CD4-positive, alpha-beta memory T cell (primary cell): ENCODE measurements around the gene FOXN3. TPM values are rescaled to one million over a fixed set of nuclear protein-coding genes. Genes with fewer than 3 reads are reported as not detected.
"Not testable (repeated sequence)": the region's sequence is repeated elsewhere in the genome, so short reads cannot be mapped to it uniquely, and the experiment has no call there.

Experiments
- CTCF ChIA-PET: fragments of 350-600 bp; sonication (Branson Sonifier 250); formaldehyde crosslinking; loops from one replicate; lab custom pipeline; 2021; ENCODE audit warnings: inconsistent platforms; ENCODE audit not compliant: partially characterized antibody; lab: Charles Lee
- POLR2A ChIA-PET: fragments of 350-600 bp; sonication (Branson Sonifier 250); formaldehyde crosslinking; loops from one replicate; lab custom pipeline; 2021; ENCODE audit not compliant: partially characterized antibody; lab: Charles Lee
- DNase-seq, 5 donors: peaks; one replicate each; pipeline versions ENCODE4 v3.0.0 to v3.0.0-alpha.2; 2020 to 2022; ENCODE audit warnings: mixed read lengths in 1 of 5
- H3K27ac ChIP-seq: one replicate; pipeline ENCODE4 v1.7.0; 2013; ENCODE audit warnings: low read depth, low read length
- H3K27me3 ChIP-seq: 2 replicates; pipeline ENCODE4 v1.7.0; 2013; ENCODE audit warnings: mild to moderate bottlenecking, low read length, moderate library complexity; ENCODE audit not compliant: insufficient read depth
- H3K36me3 ChIP-seq: 2 replicates; pipeline ENCODE4 v1.7.0; 2013; ENCODE audit warnings: mild to moderate bottlenecking, low read length, moderate library complexity; ENCODE audit not compliant: insufficient read depth
- H3K4me1 ChIP-seq: 2 replicates; pipeline ENCODE4 v1.7.0; 2013; ENCODE audit warnings: mild to moderate bottlenecking, low read length, moderate library complexity; ENCODE audit not compliant: insufficient read depth
- H3K4me3 ChIP-seq, 2 donors: one replicate each; pipeline ENCODE4 v1.7.0; 2013; ENCODE audit warnings: low read length in 2 of 2, mild to moderate bottlenecking in 1 of 2
- H3K9me3 ChIP-seq, 2 donors: one replicate each; pipeline ENCODE4 v1.7.0; 2013; ENCODE audit warnings: low read length in 2 of 2, control low read depth in 1 of 2; ENCODE audit not compliant: control insufficient read depth in 1 of 2
- H3K27ac Mint-ChIP-seq, 7 donors: one replicate each; pipeline ENCODE4 v1.8.0; 2020 to 2021; ENCODE audit warnings: mixed read lengths in 7 of 7, mild to moderate bottlenecking in 6 of 7, inconsistent platforms in 3 of 7, moderate library complexity in 3 of 7
- H3K27me3 Mint-ChIP-seq, 2 donors: one replicate each; pipeline ENCODE4 v1.8.0; 2020 to 2021; ENCODE audit warnings: mixed read lengths in 2 of 2
- H3K36me3 Mint-ChIP-seq, 2 donors: one replicate each; pipeline ENCODE4 v1.8.0; 2020 to 2021; ENCODE audit warnings: mixed read lengths in 2 of 2, inconsistent platforms in 1 of 2, mild to moderate bottlenecking in 1 of 2
- H3K4me1 Mint-ChIP-seq, 4 donors: one replicate each; pipeline ENCODE4 v1.8.0; 2020 to 2021; ENCODE audit warnings: mixed read lengths in 4 of 4, mild to moderate bottlenecking in 1 of 4
- H3K4me3 Mint-ChIP-seq, 8 donors: one replicate each; pipeline ENCODE4 v1.8.0; 2020 to 2021; ENCODE audit warnings: mixed read lengths in 8 of 8, mild to moderate bottlenecking in 7 of 8, moderate library complexity in 6 of 8, inconsistent platforms in 3 of 8
- H3K9me3 Mint-ChIP-seq, 8 donors: one replicate each; pipeline ENCODE4 v1.8.0; 2020 to 2021; ENCODE audit warnings: mixed read lengths in 8 of 8, mild to moderate bottlenecking in 5 of 8, inconsistent platforms in 3 of 8, moderate library complexity in 1 of 8
- intact Hi-C: fragments of 100-400 bp; cut with micrococcal nuclease; formaldehyde crosslinking; loops from one replicate; pipeline ENCODE4 v1.15.1; 2023
- polyA plus RNA-seq, 2 donors: library from polyadenylated mRNA; unstranded; fragments of 300-500 nt; fragmentation: Illumina TruSeq; gene quantifications; one replicate each; pipeline ENCODE4 v1.2.3, GENCODE V29; 2021
- total RNA-seq, 2 experiments: library from RNA; stranded (reverse); gene quantifications; one replicate each; pipeline ENCODE4 v1.2.3, GENCODE V29; 2021

FOXN3 gene
- total and polyA plus RNA-seq, 4 experiments from 2014 or later, result 92.6 to 111 (median 106) TPM

- POLR2A ChIA-PET, result no interaction called here
- no peaks in the 10 kb centered on the region for H3K36me3 ChIP-seq
Observed at GRCh38 chr14:89252887-89253532, 164.0 kb downstream of the FOXN3 start.

DNA sequence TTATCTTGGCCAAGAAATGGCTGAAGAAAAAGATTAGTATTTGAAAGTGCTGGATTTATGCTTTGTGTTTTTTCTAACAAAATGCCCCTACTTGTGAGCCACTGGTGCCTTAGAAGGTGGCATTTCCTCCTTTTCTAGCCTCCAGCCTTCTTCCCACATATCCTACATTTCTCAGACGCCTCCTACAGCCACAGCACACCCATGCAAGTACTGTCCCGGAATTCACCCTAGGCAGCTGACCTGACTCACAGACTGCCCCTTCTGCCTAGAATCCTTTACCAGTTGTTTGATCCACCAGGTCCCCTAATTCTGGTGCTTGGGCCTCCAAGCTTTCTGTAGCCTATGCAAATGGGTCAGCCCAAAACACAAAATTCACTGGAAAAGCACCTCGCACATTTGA lies 166.0 kb downstream of the FOXN3 start:
- DNase-seq, result no peak
- Mint-ChIP-seq H3K27me3 (no peaks in the 10 kb centered on the region), H3K9me3 (peaks cover 0 to 2% (median 0%) of the 10 kb centered on the region in 8 donors), H3K27ac (no peak overlapping the region), H3K4me1 (peaks cover 33 to 52% (median 42%) of the 10 kb centered on the region in 4 donors), H3K36me3 (peaks cover 27 to 38% of the 10 kb centered on the region in 2 donors), H3K4me3 (no peak overlapping the region)
- Histone ChIP-seq H3K27ac (no peak overlapping the region), H3K4me3 (no peak overlapping the region), H3K9me3 (no peaks in the 10 kb centered on the region), H3K4me1 (no peaks in the 10 kb centered on the region), H3K36me3 (no peaks in the 10 kb centered on the region), H3K27me3 (no peaks in the 10 kb centered on the region)
- ChIA-PET CTCF (no interaction called here), POLR2A (no interaction called here)
- intact Hi-C loops, result no loop called here

More at GRCh38 chr14:89252887-89253532, 164.0 kb downstream of the FOXN3 start:
- intact Hi-C loops, result no loop called here
- CTCF ChIA-PET, result interaction anchor here (0.7 kb wide), 1 partner anchor 1754 kb away, joined by 3 read pairs; no protein-coding TSS in a partner anchor
- H3K9me3 Mint-ChIP-seq, result peaks cover 0 to 2% (median 0%) of the 10 kb centered on the region in 8 donors
- DNase-seq, result no peak
- Histone ChIP-seq H3K27ac (no peak overlapping the region), H3K9me3 (no peaks in the 10 kb centered on the region), H3K27me3 (no peaks in the 10 kb centered on the region), H3K4me3 (no peak overlapping the region), H3K4me1 (no peaks in the 10 kb centered on the region)
- H3K27me3 Mint-ChIP-seq, result no peaks in the 10 kb centered on the region
- H3K4me1 Mint-ChIP-seq, result peaks cover 32 to 44% (median 38%) of the 10 kb centered on the region in 4 donors
- H3K36me3 Mint-ChIP-seq, result peaks cover 28 to 47% of the 10 kb centered on the region in 2 donors
- no peak overlapping the region for H3K4me3 Mint-ChIP-seq
- H3K27ac Mint-ChIP-seq, result peak overlapping the region in 1 of 7 donors; percentile 26

GRCh38 chr14:89250655-89250975 lies 166.4 kb downstream of the FOXN3 start:
- H3K36me3 Mint-ChIP-seq, result peaks cover 27 to 36% of the 10 kb centered on the region in 2 donors
- H3K4me1 ChIP-seq, H3K27ac ChIP-seq, H3K4me3 ChIP-seq, H3K36me3 ChIP-seq, H3K27me3 ChIP-seq, H3K27ac Mint-ChIP-seq, H3K9me3 ChIP-seq, H3K9me3 Mint-ChIP-seq, H3K27me3 Mint-ChIP-seq, DNase-seq, H3K4me3 Mint-ChIP-seq, CTCF ChIA-PET, POLR2A ChIA-PET, intact Hi-C loops: not testable (repeated sequence)
- peaks cover 33 to 52% (median 41%) of the 10 kb centered on the region in 4 donors for H3K4me1 Mint-ChIP-seq

GRCh38 chr14:89249972-89250654 lies 166.9 kb downstream of the FOXN3 start:
- Histone ChIP-seq H3K9me3 (no peaks in the 10 kb centered on the region), H3K36me3 (no peaks in the 10 kb centered on the region), H3K27me3 (no peaks in the 10 kb centered on the region), H3K4me1 (no peaks in the 10 kb centered on the region), H3K27ac (no peak overlapping the region), H3K4me3 (no peak overlapping the region)
- ChIA-PET POLR2A (no interaction called here), CTCF (no interaction called here)
- H3K27ac Mint-ChIP-seq, result no peak overlapping the region
- H3K4me1 Mint-ChIP-seq, result peaks cover 33 to 52% (median 43%) of the 10 kb centered on the region in 4 donors
- DNase-seq, result no peak
- intact Hi-C loops, result no loop called here
- H3K27me3 Mint-ChIP-seq, result no peaks in the 10 kb centered on the region
- peaks cover 27 to 36% of the 10 kb centered on the region in 2 donors for H3K36me3 Mint-ChIP-seq
- H3K9me3 Mint-ChIP-seq, result peaks cover 0 to 2% (median 0%) of the 10 kb centered on the region in 8 donors
- no peak overlapping the region for H3K4me3 Mint-ChIP-seq

- H3K27me3 Mint-ChIP-seq, result no peaks in the 10 kb centered on the region
- H3K9me3 Mint-ChIP-seq, result peaks cover 0 to 2% (median 0%) of the 10 kb centered on the region in 8 donors
- ChIA-PET CTCF (no interaction called here), POLR2A (no interaction called here)
- peak overlapping the region in 1 of 8 donors; percentile 26 for H3K4me3 Mint-ChIP-seq
- peaks cover 22 to 35% of the 10 kb centered on the region in 2 donors for H3K36me3 Mint-ChIP-seq
- H3K9me3 ChIP-seq, result no peaks in the 10 kb centered on the region
- H3K27ac Mint-ChIP-seq, result peak overlapping the region in 1 of 7 donors; percentile 59
- H3K27ac ChIP-seq, result no peak overlapping the region
- intact Hi-C loops, result no loop called here
- no peak for DNase-seq
- no peaks in the 10 kb centered on the region for H3K36me3 ChIP-seq
- H3K4me1 ChIP-seq, result peaks cover 5% of the 10 kb centered on the region
- H3K4me3 ChIP-seq, result no peak overlapping the region
- peaks cover 37 to 61% (median 50%) of the 10 kb centered on the region in 4 donors for H3K4me1 Mint-ChIP-seq
- no peaks in the 10 kb centered on the region for H3K27me3 ChIP-seq
Observed at GRCh38 chr14:89249065-89249695, 167.9 kb downstream of the FOXN3 start.

- H3K27ac Mint-ChIP-seq, result no peak overlapping the region
- CTCF ChIA-PET, result no interaction called here
- POLR2A ChIA-PET, result no interaction called here
Observed at GRCh38 chr14:89248411-89249064, 168.5 kb downstream of the FOXN3 start.

More at GRCh38 chr14:89248411-89249064, 168.5 kb downstream of the FOXN3 start:
- peaks cover 7% of the 10 kb centered on the region for H3K4me1 ChIP-seq
- no peak for DNase-seq
- H3K9me3 ChIP-seq, result no peaks in the 10 kb centered on the region
- H3K27ac ChIP-seq, result no peak overlapping the region
- Mint-ChIP-seq H3K4me1 (peaks cover 40 to 64% (median 52%) of the 10 kb centered on the region in 4 donors), H3K36me3 (peaks cover 15 to 29% of the 10 kb centered on the region in 2 donors), H3K4me3 (no peak overlapping the region), H3K9me3 (peaks cover 0 to 2% (median 0%) of the 10 kb centered on the region in 8 donors), H3K27me3 (no peaks in the 10 kb centered on the region)
- intact Hi-C loops, result no loop called here
- H3K27me3 ChIP-seq, result no peaks in the 10 kb centered on the region
- no peak overlapping the region for H3K4me3 ChIP-seq
- no peaks in the 10 kb centered on the region for H3K36me3 ChIP-seq
